SK-N-MC (cell line): ENCODE measurements around the gene ZRSR2.

Experiments
- DNase-seq: peaks from one replicate; pipeline ENCODE4 v3.0.0-alpha.2; 2011; ENCODE audit warnings: low read depth, low spot score
- H3K27ac ChIP-seq: fragments of 200-600 bp; sonication (generic); 2 replicates; pipeline ENCODE4 v1.5.1; 2016; ENCODE audit warnings: mixed run types
- H3K36me3 ChIP-seq: fragments of 200-600 bp; sonication (generic); 2 replicates; pipeline ENCODE4 v1.6.1; 2017; ENCODE audit warnings: antibody characterized with exemption, low read length, mixed read lengths; ENCODE audit not compliant: insufficient read depth
- H3K4me3 ChIP-seq: fragments of 200-600 bp; sonication (generic); 2 replicates; pipeline ENCODE4 v1.5.1; 2016
- H3K9ac ChIP-seq: fragments of 200-600 bp; sonication (generic); 2 replicates; pipeline ENCODE4 v1.8.0; 2017; ENCODE audit warnings: mixed run types, mixed read lengths; ENCODE audit not compliant: insufficient read length
- H3K9me3 ChIP-seq: fragments of 200-600 bp; sonication (generic); 2 replicates; pipeline ENCODE4 v1.6.1; 2017; ENCODE audit warnings: low read depth, mild to moderate bottlenecking, antibody characterized with exemption, low read length, moderate library complexity, mixed read lengths
- EZH2 ChIP-seq: fragments of 200-600 bp; sonication (generic); IDR thresholded peaks from one replicate; pipeline ENCODE4 v1.6.1; 2017; ENCODE audit warnings: antibody characterized with exemption
- FOXP2 ChIP-seq: optimal IDR thresholded peaks from 2 replicates; pipeline ENCODE3; 2011; ENCODE audit warnings: mild to moderate bottlenecking, moderate library complexity; ENCODE audit not compliant: insufficient read depth; ENCODE audit errors: extremely low read length, control extremely low read depth
- POLR2AphosphoS5 ChIP-seq: IDR thresholded peaks from 2 replicates; pipeline ENCODE4 v1.6.1; 2012; ENCODE audit warnings: mild to moderate bottlenecking, low read depth, low read length, borderline replicate concordance

The ZRSR2 gene

GRCh38 chrX:15866147-15866546 lies 75.9 kb downstream of the ZRSR2 start:
- no peak for DNase-seq
- Histone ChIP-seq H3K9me3 (no peaks in the 10 kb centered on the region), H3K4me3 (no peak overlapping the region), H3K36me3 (no peaks in the 10 kb centered on the region), H3K27ac (no peak overlapping the region), H3K9ac (no peak overlapping the region)
- TF ChIP-seq EZH2 (no peak), POLR2AphosphoS5 (no peak), FOXP2 (no peak)

GRCh38 chrX:15869695-15870094 lies 79.4 kb downstream of the ZRSR2 start:
- no peaks in the 10 kb centered on the region for H3K9me3 ChIP-seq
- TF ChIP-seq POLR2AphosphoS5 (no peak), FOXP2 (no peak), EZH2 (no peak)
- no peak overlapping the region for H3K27ac ChIP-seq
- no peak overlapping the region for H3K9ac ChIP-seq
- no peaks in the 10 kb centered on the region for H3K36me3 ChIP-seq
- no peak overlapping the region for H3K4me3 ChIP-seq
- no peak for DNase-seq

- Histone ChIP-seq H3K36me3 (no peaks in the 10 kb centered on the region), H3K9me3 (no peaks in the 10 kb centered on the region), H3K27ac (no peak overlapping the region), H3K4me3 (no peak overlapping the region), H3K9ac (no peak overlapping the region)
- TF ChIP-seq POLR2AphosphoS5 (no peak), EZH2 (no peak), FOXP2 (no peak)
- DNase-seq = no peak
Measured at GRCh38 chrX:15870310-15870709, 80.0 kb downstream of the ZRSR2 start.
